Tibial nerve (tissue), 4 donors: Measurements from ENCODE around the gene USP47. TPM values are rescaled to one million over a fixed set of nuclear protein-coding genes. Genes with fewer than 3 reads are reported as not detected.
A peak's percentile ranks its signal among the peaks of the same experiment; 100 is the strongest.

Experiments
- DNase-seq, 2 donors: peaks; one replicate each; pipeline ENCODE4 v3.0.0-alpha.2; 2019; ENCODE audit warnings: low spot score in 2 of 2
- H3K27ac ChIP-seq, 4 donors: fragments of 200-600 bp; sonication (generic) in 3 of 4; one replicate each; pipeline ENCODE4 v1.5.1; 2017 to 2019; ENCODE audit warnings: mild to moderate bottlenecking in 1 of 4
- H3K27me3 ChIP-seq, 2 donors: fragments of 200-600 bp; sonication (generic) in 1 of 2; one replicate each; pipeline versions ENCODE4 v1.5.1 to v1.6.0; 2017 to 2019
- H3K36me3 ChIP-seq, 3 donors: fragments of 200-600 bp; sonication (generic); one replicate each; pipeline ENCODE4 v1.5.1; 2018 to 2019
- H3K4me1 ChIP-seq, 4 donors: fragments of 200-600 bp; sonication (generic) in 3 of 4; one replicate each; pipeline ENCODE4 v1.5.1; 2017 to 2019
- H3K4me3 ChIP-seq, 4 donors: fragments of 200-600 bp; sonication (generic) in 3 of 4; one replicate each; pipeline ENCODE4 v1.5.1; 2017 to 2019; ENCODE audit warnings: mild to moderate bottlenecking in 1 of 4, moderate library complexity in 1 of 4
- H3K9me3 ChIP-seq, 4 donors: fragments of 200-600 bp; sonication (generic) in 3 of 4; one replicate each; pipeline ENCODE4 v1.5.1; 2017 to 2019
- CTCF ChIP-seq, 5 experiments: fragments of 200-600 bp in 3 of 5; fragments of 450-650 bp in 2 of 5; sonication (generic) in 3 of 5; IDR thresholded peaks; one replicate each; pipeline ENCODE4 v1.5.1; 2016 to 2019; ENCODE audit warnings: antibody characterized with exemption in 5 of 5, mild to moderate bottlenecking in 3 of 5, moderate library complexity in 2 of 5
- EP300 ChIP-seq, 2 donors: sonication (generic); formaldehyde crosslinking; IDR thresholded peaks; one replicate each; pipeline ENCODE4 v1.6.1; 2017; ENCODE audit warnings: antibody characterized with exemption in 2 of 2, mild to moderate bottlenecking in 1 of 2
- POLR2A ChIP-seq, 2 donors: fragments of 450-650 bp; IDR thresholded peaks; one replicate each; pipeline ENCODE4 v1.6.1; 2017; ENCODE audit warnings: antibody characterized with exemption in 2 of 2, mild to moderate bottlenecking in 2 of 2, moderate library complexity in 2 of 2
- WGBS, 2 donors: methylation state at CpG; one replicate each; pipeline ENCODE4 v1.1.5; 2018; 5-methylcytosine and 5-hydroxymethylcytosine counted together
- total RNA-seq, 4 donors: library from RNA; depleted of rRNA; stranded (reverse); fragments of >200 nt; gene quantifications; one replicate each; pipeline ENCODE4 v1.1.0, GENCODE V29; 2016

USP47 gene
- total RNA-seq, 4 donors from 2014 or later, result 63.3 to 91.8 (median 84.5) TPM

GRCh38 chr11:11842421-11843008, 743 bp downstream of the USP47 start:
- no peaks in the 10 kb centered on the region for H3K36me3 ChIP-seq
- TF ChIP-seq POLR2A (IDR thresholded peaks at IDR 0.05), result peak in 1 of 2 donors; percentile 29
- no peak for TF ChIP-seq CTCF (IDR thresholded peaks at IDR 0.05)
- peak in 1 of 2 donors; percentile 30 for TF ChIP-seq EP300 (IDR thresholded peaks at IDR 0.05)
- H3K27me3 ChIP-seq, result no peaks in the 10 kb centered on the region
- no peaks in the 10 kb centered on the region for H3K9me3 ChIP-seq
- H3K27ac ChIP-seq, result peak overlapping the region; percentile 98 to 100 (median 98)
- DNase-seq, result peak in 1 of 2 donors; percentile 56
- 0 to 1% methylated on average over 18 of the region's 18 CpGs for WGBS, 2 donors
- H3K4me1 ChIP-seq, result peaks cover 0 to 53% (median 37%) of the 10 kb centered on the region in 4 donors
- H3K4me3 ChIP-seq, result peak overlapping the region; percentile 69 to 92 (median 80)

DNA sequence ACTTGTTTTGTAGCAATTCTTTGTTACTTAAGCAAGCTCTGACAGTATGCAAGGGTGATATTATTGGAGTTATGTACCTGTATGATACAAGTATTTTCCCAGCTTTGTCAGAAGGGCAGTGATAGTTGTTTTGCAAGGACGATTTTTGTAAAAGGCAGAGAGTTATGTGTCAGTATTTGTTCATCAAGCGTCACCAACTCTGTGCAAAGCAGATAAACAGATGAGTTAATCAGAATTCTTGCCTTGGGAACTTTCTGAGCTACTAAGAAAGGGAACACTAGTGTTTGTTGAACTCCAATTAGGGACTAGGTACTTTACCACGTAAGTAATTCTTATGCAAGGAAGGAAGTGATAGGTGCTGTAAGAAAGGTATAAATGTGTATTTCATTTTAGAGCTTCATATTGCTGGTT, 1.4 kb downstream of the USP47 start:
- peak; percentile 53 to 56 for TF ChIP-seq POLR2A (IDR thresholded peaks at IDR 0.05)
- TF ChIP-seq EP300 (IDR thresholded peaks at IDR 0.05), result peak; percentile 14 to 75
- TF ChIP-seq CTCF (IDR thresholded peaks at IDR 0.05), result no peak
- Histone ChIP-seq H3K4me1 (peaks cover 0 to 60% (median 39%) of the 10 kb centered on the region in 4 donors), H3K27me3 (no peaks in the 10 kb centered on the region), H3K27ac (peak overlapping the region; percentile 98 to 100 (median 98)), H3K36me3 (no peaks in the 10 kb centered on the region), H3K9me3 (no peaks in the 10 kb centered on the region), H3K4me3 (peak overlapping the region; percentile 69 to 92 (median 80))
- 0 to 1% methylated on average over 3 of the region's 3 CpGs for WGBS, 2 donors
- peak in 1 of 2 donors; percentile 24 for DNase-seq

DNA sequence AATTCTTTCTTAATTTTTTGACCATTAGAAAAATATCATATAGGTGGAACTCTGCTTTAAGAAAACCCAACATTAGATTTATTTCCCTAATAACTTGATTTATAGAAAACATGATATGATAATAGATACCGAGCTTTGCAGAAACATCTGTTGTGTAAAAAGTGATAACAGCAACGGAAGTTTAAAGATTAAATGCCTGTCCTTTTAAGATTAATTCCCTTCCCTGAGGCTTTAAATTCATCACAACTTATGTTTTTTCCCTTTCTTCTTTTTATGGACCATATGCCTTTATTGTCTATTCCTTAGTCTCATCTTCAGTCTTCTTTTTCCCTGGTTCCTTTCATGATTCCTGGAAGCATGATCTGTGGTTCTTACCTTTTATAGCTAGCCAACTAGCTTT, 1.9 kb downstream of the USP47 start:
- TF ChIP-seq EP300 (IDR thresholded peaks at IDR 0.05) (no peak), CTCF (IDR thresholded peaks at IDR 0.05) (no peak), POLR2A (IDR thresholded peaks at IDR 0.05) (no peak)
- peaks cover 0 to 64% (median 41%) of the 10 kb centered on the region in 4 donors for H3K4me1 ChIP-seq
- H3K36me3 ChIP-seq, result no peaks in the 10 kb centered on the region
- H3K9me3 ChIP-seq, result no peaks in the 10 kb centered on the region
- no peak for DNase-seq
- 3 to 6% methylated on average over 2 of the region's 2 CpGs for WGBS, 2 donors
- peak overlapping the region; percentile 69 to 92 (median 80) for H3K4me3 ChIP-seq
- no peaks in the 10 kb centered on the region for H3K27me3 ChIP-seq
- peak overlapping the region; percentile 98 to 100 (median 98) for H3K27ac ChIP-seq

GRCh38 chr11:11844272-11844671, 2.5 kb downstream of the USP47 start:
- TF ChIP-seq CTCF (IDR thresholded peaks at IDR 0.05), result no peak
- DNase-seq, result no peak
- H3K9me3 ChIP-seq, result no peaks in the 10 kb centered on the region
- WGBS, 2 donors, result 31 to 40% methylated on average over 1 of the region's 1 CpG
- peak overlapping the region; percentile 98 to 100 (median 98) for H3K27ac ChIP-seq
- peaks cover 0 to 71% (median 43%) of the 10 kb centered on the region in 4 donors for H3K4me1 ChIP-seq
- H3K36me3 ChIP-seq, result no peaks in the 10 kb centered on the region
- no peaks in the 10 kb centered on the region for H3K27me3 ChIP-seq
- H3K4me3 ChIP-seq, result peak overlapping the region in 3 of 4 donors; percentile 69 to 92 (median 77)

- peak overlapping the region in 3 of 4 donors; percentile 98 to 100 (median 99) for H3K27ac ChIP-seq
- no peaks in the 10 kb centered on the region for H3K27me3 ChIP-seq
- no peaks in the 10 kb centered on the region for H3K9me3 ChIP-seq
- no peak for DNase-seq
- H3K4me1 ChIP-seq, result peaks cover 0 to 79% (median 47%) of the 10 kb centered on the region in 4 donors
- H3K4me3 ChIP-seq, result no peak overlapping the region
- H3K36me3 ChIP-seq, result no peaks in the 10 kb centered on the region
- TF ChIP-seq EP300 (IDR thresholded peaks at IDR 0.05), result no peak
- TF ChIP-seq CTCF (IDR thresholded peaks at IDR 0.05), result no peak
- TF ChIP-seq POLR2A (IDR thresholded peaks at IDR 0.05), result no peak
Observed at GRCh38 chr11:11845071-11845470, 3.3 kb downstream of the USP47 start.
